H1 (cell line): ENCODE results near the gene PHF13. TPM values are rescaled to one million over a fixed set of nuclear protein-coding genes. Genes with fewer than 3 reads are reported as not detected.

Experiments used
- CTCF ChIA-PET: fragments of 300-600 bp; sonication (Branson Sonifier 250); formaldehyde crosslinking; loops from one replicate; lab custom pipeline; 2021; ENCODE audit not compliant: partially characterized antibody; lab: Charles Lee
- POLR2A ChIA-PET: fragments of 300-600 bp; sonication (Branson Sonifier 250); formaldehyde crosslinking; loops from one replicate; lab custom pipeline; 2021; ENCODE audit warnings: inconsistent platforms; ENCODE audit not compliant: partially characterized antibody; lab: Charles Lee
- DNase-seq, 2 experiments: peaks; one replicate each; pipeline versions ENCODE4 v3.0.0 to v3.0.0-alpha.2; 2010 to 2022; ENCODE audit warnings: low spot score in 2 of 2, low read depth in 1 of 2, mixed read lengths in 1 of 2
- FAIRE-seq: peaks from 2 replicates; lab custom pipeline; 2011; peaks lifted over from hg19 to GRCh38; lab: Jason Lieb, UNC
- H2AFZ ChIP-seq: 2 replicates; pipeline ENCODE4 v1.8.1; 2012; ENCODE audit warnings: low read length, inconsistent platforms
- H2AK5ac ChIP-seq: 2 replicates; pipeline ENCODE4 v1.6.1; 2013; ENCODE audit warnings: low read depth, low read length
- H2BK120ac ChIP-seq: replicated peaks from 2 replicates; pipeline ENCODE3; 2013; ENCODE audit warnings: low read depth, low read length, inconsistent platforms
- H2BK12ac ChIP-seq: 2 replicates; pipeline ENCODE4 v1.6.1; 2013; ENCODE audit warnings: low read depth, low read length
- H2BK15ac ChIP-seq: 2 replicates; pipeline ENCODE4 v1.6.1; 2013; ENCODE audit warnings: low read length
- H2BK20ac ChIP-seq: 2 replicates; pipeline ENCODE4 v1.6.1; 2013; ENCODE audit warnings: low read length
- H2BK5ac ChIP-seq: 2 replicates; pipeline ENCODE4 v1.6.1; 2013; ENCODE audit warnings: low read depth, low read length
- H3K14ac ChIP-seq: 2 replicates; pipeline ENCODE4 v1.6.1; 2013; ENCODE audit warnings: inconsistent platforms; ENCODE audit not compliant: insufficient read length
- H3K18ac ChIP-seq: 2 replicates; pipeline ENCODE4 v1.6.1; 2013; ENCODE audit warnings: low read length; ENCODE audit errors: extremely low read depth
- H3K23ac ChIP-seq: 2 replicates; pipeline ENCODE4 v1.6.1; 2013; ENCODE audit warnings: inconsistent platforms; ENCODE audit not compliant: insufficient read length
- H3K23me2 ChIP-seq: 2 replicates; pipeline ENCODE4 v1.6.1; 2013; ENCODE audit warnings: low read depth, low read length
- H3K27ac ChIP-seq: 2 replicates; pipeline ENCODE4 v1.6.1; 2011; ENCODE audit warnings: low read depth, low read length, inconsistent platforms
- H3K27me3 ChIP-seq, 4 experiments: replicated peaks in 1 of 4; 1 replicate in 1 of 4; 2 replicates in 3 of 4; pipeline versions ENCODE4 v1.6.1 to v1.8.1; 2011 to 2013; ENCODE audit warnings: low read length in 3 of 4, mild to moderate bottlenecking in 3 of 4, inconsistent platforms in 2 of 4, mixed read lengths in 2 of 4, moderate library complexity in 1 of 4; ENCODE audit not compliant: control insufficient read depth in 3 of 4, insufficient read depth in 3 of 4; ENCODE audit errors: extremely low read depth in 1 of 4
- H3K36me3 ChIP-seq, 4 experiments: 2 replicates each; pipeline versions ENCODE4 v1.6.1 to v1.8.1; 2011 to 2013; ENCODE audit warnings: mild to moderate bottlenecking in 4 of 4, low read length in 3 of 4, moderate library complexity in 2 of 4, control low read depth in 1 of 4, inconsistent platforms in 1 of 4; ENCODE audit not compliant: insufficient read depth in 4 of 4, control insufficient read depth in 2 of 4
- H3K4ac ChIP-seq: replicated peaks from 2 replicates; pipeline ENCODE3; 2013; ENCODE audit warnings: low read length, low read depth, mixed read lengths, inconsistent platforms; ENCODE audit not compliant: insufficient read length
- H3K4me1 ChIP-seq, 4 experiments: replicated peaks in 1 of 4; 1 replicate in 1 of 4; 2 replicates in 3 of 4; pipeline versions ENCODE4 v1.6.1 to v1.8.1; 2011 to 2013; ENCODE audit warnings: low read length in 3 of 4, inconsistent platforms in 2 of 4, mixed read lengths in 1 of 4; ENCODE audit not compliant: insufficient read depth in 4 of 4, control insufficient read depth in 3 of 4
- H3K4me2 ChIP-seq, 2 experiments: 2 replicates each; pipeline versions ENCODE4 v1.6.1 to v1.8.1; 2011 to 2013; ENCODE audit warnings: low read depth in 2 of 2, low read length in 2 of 2, control low read depth in 1 of 2, inconsistent platforms in 1 of 2, mild to moderate bottlenecking in 1 of 2; ENCODE audit not compliant: insufficient read depth in 1 of 2
- H3K4me3 ChIP-seq, 4 experiments: fragments of 200-600, 300-600 bp in 1 of 4; sonication (generic), shearing (Covaris generic), sonication (Bioruptor Twin) in 1 of 4; 2 replicates each; pipeline versions ENCODE4 v1.5.1 to v1.8.1; 2011 to 2016; ENCODE audit warnings: low read length in 4 of 4, low read depth in 3 of 4, control low read depth in 2 of 4, inconsistent platforms in 2 of 4, mild to moderate bottlenecking in 2 of 4, mixed read lengths in 1 of 4, moderate library complexity in 1 of 4; ENCODE audit not compliant: insufficient read depth in 2 of 4; ENCODE audit errors: extremely low read depth in 1 of 4
- H3K56ac ChIP-seq: replicated peaks from 2 replicates; pipeline ENCODE3; 2013; ENCODE audit warnings: low read depth, mild to moderate bottlenecking, mixed read lengths, low read length, inconsistent platforms; ENCODE audit not compliant: insufficient read length
- H3K79me1 ChIP-seq: 2 replicates; pipeline ENCODE4 v1.6.1; 2013; ENCODE audit warnings: low read depth, low read length, control low read depth
- H3K79me2 ChIP-seq, 2 experiments: 2 replicates each; pipeline versions ENCODE4 v1.6.1 to v1.8.1; 2012 to 2013; ENCODE audit warnings: low read length in 2 of 2, mild to moderate bottlenecking in 2 of 2, inconsistent platforms in 1 of 2; ENCODE audit not compliant: insufficient read depth in 2 of 2, control insufficient read depth in 1 of 2
- H3K9ac ChIP-seq, 4 experiments: replicated peaks in 1 of 4; 1 replicate in 1 of 4; 2 replicates in 3 of 4; pipeline versions ENCODE4 v1.6.1 to v1.8.1; 2011 to 2013; ENCODE audit warnings: low read depth in 3 of 4, low read length in 3 of 4, control low read depth in 2 of 4, mild to moderate bottlenecking in 2 of 4, moderate library complexity in 2 of 4, inconsistent platforms in 1 of 4; ENCODE audit errors: extremely low read depth in 1 of 4
- H3K9me3 ChIP-seq, 2 experiments: 2 replicates each; pipeline versions ENCODE4 v1.6.1 to v1.8.1; 2012 to 2013; ENCODE audit warnings: mild to moderate bottlenecking in 2 of 2, moderate library complexity in 2 of 2, control low read depth in 1 of 2, inconsistent platforms in 1 of 2, low read depth in 1 of 2, low read length in 1 of 2, mixed read lengths in 1 of 2; ENCODE audit not compliant: insufficient read depth in 2 of 2
- H4K20me1 ChIP-seq, 2 experiments: replicated peaks in 1 of 2; 2 replicates each; pipeline versions ENCODE3 to v1.8.1; 2011 to 2013; ENCODE audit warnings: inconsistent platforms in 2 of 2, low read length in 2 of 2, mild to moderate bottlenecking in 1 of 2; ENCODE audit not compliant: insufficient read depth in 2 of 2, control insufficient read depth in 1 of 2
- H4K5ac ChIP-seq: 2 replicates; pipeline ENCODE4 v1.6.1; 2013; ENCODE audit warnings: low read length, low read depth, mixed read lengths, inconsistent platforms; ENCODE audit not compliant: insufficient read length
- H4K8ac ChIP-seq: 2 replicates; pipeline ENCODE4 v1.8.0; 2013; ENCODE audit warnings: mild to moderate bottlenecking, moderate library complexity, low read length, inconsistent platforms; ENCODE audit not compliant: insufficient read depth; ENCODE audit errors: extremely low read depth
- H4K91ac ChIP-seq: replicated peaks from 2 replicates; pipeline ENCODE3; 2013; ENCODE audit warnings: low read length, mixed read lengths, inconsistent platforms; ENCODE audit not compliant: insufficient read length
- CTCF ChIP-seq, 3 experiments: IDR thresholded peaks; 1 replicate in 2 of 3; 2 replicates in 1 of 3; pipeline versions ENCODE4 v1.5.1 to v1.6.1; 2011; ENCODE audit warnings: low read length in 3 of 3, mild to moderate bottlenecking in 3 of 3, inconsistent platforms in 2 of 3, low read depth in 1 of 3, moderate library complexity in 1 of 3; ENCODE audit not compliant: insufficient read depth in 1 of 3; ENCODE audit errors: control extremely low read depth in 1 of 3
- EP300 ChIP-seq, 2 experiments: IDR thresholded peaks; 1 replicate in 1 of 2; 2 replicates in 1 of 2; pipeline ENCODE4 v1.6.1; 2011 to 2012; ENCODE audit warnings: low read depth in 2 of 2, low read length in 2 of 2, mild to moderate bottlenecking in 2 of 2, borderline replicate concordance in 1 of 2, inconsistent platforms in 1 of 2, moderate library complexity in 1 of 2
- EZH2 ChIP-seq: fragments of 200-600 bp; sonication (generic); IDR thresholded peaks from 2 replicates; pipeline ENCODE4 v1.7.1; 2012; ENCODE audit warnings: low read depth, mild to moderate bottlenecking, moderate library complexity, low read length, inconsistent platforms; ENCODE audit not compliant: severe bottlenecking
- GTF2F1 ChIP-seq: IDR thresholded peaks from 2 replicates; pipeline ENCODE4 v1.6.1; 2012; ENCODE audit warnings: low read depth, low read length, improper control_type of control experiment, borderline replicate concordance
- POU5F1 ChIP-seq: IDR thresholded peaks from 2 replicates; pipeline ENCODE4 v1.6.1; 2011; ENCODE audit warnings: low read depth, mild to moderate bottlenecking, low read length, moderate library complexity
- RFX5 ChIP-seq: IDR thresholded peaks from 2 replicates; pipeline ENCODE4 v1.6.1; 2011; ENCODE audit warnings: low read depth, low read length, improper control_type of control experiment, borderline replicate concordance
- SP1 ChIP-seq: IDR thresholded peaks from 2 replicates; pipeline ENCODE4 v1.6.1; 2011; ENCODE audit warnings: low read depth, low read length
- SRF ChIP-seq: IDR thresholded peaks from 2 replicates; pipeline ENCODE4 v1.6.1; 2011; ENCODE audit warnings: mild to moderate bottlenecking, low read depth, low read length, moderate library complexity
- TAF7 ChIP-seq: optimal IDR thresholded peaks from 2 replicates; pipeline ENCODE3; 2011; ENCODE audit warnings: low read depth, mild to moderate bottlenecking, inconsistent platforms, low read length, moderate library complexity, borderline replicate concordance
- TEAD4 ChIP-seq: IDR thresholded peaks from 2 replicates; pipeline ENCODE4 v1.6.1; 2012; ENCODE audit warnings: low read depth, low read length, inconsistent platforms, mixed read lengths
- ZNF274 ChIP-seq: IDR thresholded peaks from 2 replicates; pipeline ENCODE4 v1.7.0; 2012; ENCODE audit warnings: low read length, borderline replicate concordance; ENCODE audit errors: extremely low read depth
- WGBS, 2 experiments: shearing (Covaris generic) in 1 of 2; methylation state at CpG; one replicate each; pipeline versions ENCODE4 v1.1.6 to v1.1.7; 2013 to 2015; ENCODE audit warnings: low lambda C conversion rate in 2 of 2, mixed read lengths in 2 of 2, inconsistent platforms in 1 of 2, low coverage in 1 of 2, missing lambda C conversion rate in 1 of 2; ENCODE audit not compliant: insufficient replicate concordance in 2 of 2, insufficient coverage in 1 of 2, insufficient read length in 1 of 2; ENCODE audit errors: extremely low coverage in 1 of 2, missing lambda C conversion rate in 1 of 2; 5-methylcytosine and 5-hydroxymethylcytosine counted together
- polyA plus RNA-seq, 7 experiments: library from polyadenylated mRNA; depleted of rRNA in 3 of 7; stranded (reverse) in 5 of 7; unstranded in 2 of 7; fragments of >200 nt in 5 of 7; fragments of 200-250 nt in 2 of 7; gene quantifications; 1 replicate in 5 of 7; 2 replicates in 1 of 7; 4 replicates in 1 of 7; pipeline versions ENCODE4 v1.2.1 to v1.2.3, GENCODE V29; 2011 to 2013; ENCODE audit warnings: missing spikeins in 2 of 7, mixed read lengths in 2 of 7
- total RNA-seq: library from RNA; stranded (reverse); fragmentation: NEBNext Ultra II Directional; extraction: Animal tissue kit (Norgen Biotek cat#: 25700); gene quantifications from 2 replicates; pipeline ENCODE4 v1.2.1, GENCODE V29; 2021

The PHF13 gene
- total and polyA plus RNA-seq, 2 of the 8 experiments (the other 6 are each of a cell fraction or from before 2014, with no cell fraction given): 11.7 to 39.6 TPM

GRCh38 chr1:6638226-6638625 is 24.7 kb downstream of the PHF13 start:
- CTCF ChIA-PET: interaction anchor here (1.0 to 3.1 kb wide), 4 partner anchors 9 to 38 kb away, joined by 4 to 28 read pairs (median 5); no protein-coding TSS in a partner anchor
- H3K4ac ChIP-seq: no peak overlapping the region
- H3K56ac ChIP-seq: no peak overlapping the region
- H3K79me2 ChIP-seq: no peaks in the 10 kb centered on the region
- H2BK12ac ChIP-seq: no peak overlapping the region
- no peak overlapping the region for H3K4me3 ChIP-seq
- H3K9ac ChIP-seq: no peak overlapping the region
- no peak overlapping the region for H4K91ac ChIP-seq
- FAIRE-seq (no peak), DNase-seq (no peak)
- H3K79me1 ChIP-seq: no peaks in the 10 kb centered on the region
- H2BK5ac ChIP-seq: no peak overlapping the region
- no peaks in the 10 kb centered on the region for H3K27me3 ChIP-seq
- H3K36me3 ChIP-seq: peaks cover 31 to 69% (median 57%) of the 10 kb centered on the region in 4 experiments
- H2BK15ac ChIP-seq: no peak overlapping the region
- no peak overlapping the region for H4K8ac ChIP-seq
- WGBS, 2 experiments: 95% methylated on average over 18 of the region's 18 CpGs; no CpG with 5 or more reads in 1 of the 2 experiments
- no peak overlapping the region for H2BK20ac ChIP-seq
- H3K9me3 ChIP-seq: no peaks in the 10 kb centered on the region
- no peak overlapping the region for H2AK5ac ChIP-seq
- no peak overlapping the region for H3K4me2 ChIP-seq
- no peaks in the 10 kb centered on the region for H3K4me1 ChIP-seq
- no peak overlapping the region for H2AFZ ChIP-seq
- H4K20me1 ChIP-seq: peaks cover 8 to 9% of the 10 kb centered on the region in 2 experiments
- POLR2A ChIA-PET: interaction anchor here (1.4 kb wide), 1 partner anchor 16 kb away, joined by 3 read pairs; no protein-coding TSS in a partner anchor
- no peaks in the 10 kb centered on the region for H3K23me2 ChIP-seq
- no peak overlapping the region for H2BK120ac ChIP-seq
- no peak overlapping the region for H4K5ac ChIP-seq
- no peak overlapping the region for H3K23ac ChIP-seq
- H3K18ac ChIP-seq: no peak overlapping the region
- H3K14ac ChIP-seq: no peak overlapping the region
- no peak overlapping the region for H3K27ac ChIP-seq
- TF ChIP-seq ZNF274: no peak
- no peak for TF ChIP-seq EP300 (IDR thresholded peaks at IDR 0.05; ENCODE audit: borderline replicate concordance in 1 of 2, low read depth in 2 of 2, low read length in 2 of 2)
- no peak for TF ChIP-seq GTF2F1
- TF ChIP-seq POU5F1: no peak
- no peak for TF ChIP-seq TEAD4
- no peak for TF ChIP-seq CTCF (IDR thresholded peaks at IDR 0.05; ENCODE audit: control extremely low read depth in 1 of 3, insufficient read depth in 1 of 3, low read depth in 1 of 3, low read length in 3 of 3)
- no peak for TF ChIP-seq EZH2
- TF ChIP-seq TAF7: no peak
- TF ChIP-seq RFX5: no peak
- TF ChIP-seq SRF: no peak
- no peak for TF ChIP-seq SP1
